HFF-Myc (cell line): Measurements from ENCODE around the gene LAMA4.

Experiments
- DNase-seq: peaks from one replicate; pipeline ENCODE4 v3.0.0-alpha.2; 2011; ENCODE audit warnings: low read depth; ENCODE audit errors: extremely low read depth
- H3K4me3 ChIP-seq: replicated peaks from 2 replicates; pipeline ENCODE4 v1.5.1; 2011; ENCODE audit warnings: low read depth, mild to moderate bottlenecking, control low read depth, low read length
- CTCF ChIP-seq: IDR thresholded peaks from 2 replicates; pipeline ENCODE4 v1.5.1; 2012; ENCODE audit warnings: mild to moderate bottlenecking, low read depth, low read length, control low read depth; ENCODE audit errors: missing control alignments

LAMA4 gene

GRCh38 chr6:112118034-112118433, 136.3 kb downstream of the LAMA4 start:
- TF ChIP-seq CTCF = no peak
- H3K4me3 ChIP-seq = no peak overlapping the region
- DNase-seq = no peak

GRCh38 chr6:112117554-112117953, 136.8 kb downstream of the LAMA4 start:
- DNase-seq = peak; percentile 24
- TF ChIP-seq CTCF = no peak
- H3K4me3 ChIP-seq = no peak overlapping the region

GRCh38 chr6:112116221-112116620, 138.1 kb downstream of the LAMA4 start:
- TF ChIP-seq CTCF = no peak
- DNase-seq = no peak
- H3K4me3 ChIP-seq = no peak overlapping the region

GRCh38 chr6:112114577-112115223, 139.7 kb downstream of the LAMA4 start:
- no peak for DNase-seq
- TF ChIP-seq CTCF = no peak
- H3K4me3 ChIP-seq = no peak overlapping the region

GRCh38 chr6:112113918-112114317, 140.4 kb downstream of the LAMA4 start:
- no peak overlapping the region for H3K4me3 ChIP-seq
- DNase-seq = no peak
- no peak for TF ChIP-seq CTCF

GRCh38 chr6:112113431-112113830, 140.9 kb downstream of the LAMA4 start:
- H3K4me3 ChIP-seq = no peak overlapping the region
- DNase-seq = peak; percentile 2
- no peak for TF ChIP-seq CTCF

- no peak for DNase-seq
- H3K4me3 ChIP-seq = no peak overlapping the region
Measured at GRCh38 chr6:112109262-112109661, 145.1 kb downstream of the LAMA4 start.

More at GRCh38 chr6:112109262-112109661, 145.1 kb downstream of the LAMA4 start:
- no peak for TF ChIP-seq CTCF
